Ecto neural progenitor cell (in vitro differentiated cells): Measurements from ENCODE around the gene FAM174A.

ENCODE experiments used
- DNase-seq: peaks from one replicate; pipeline ENCODE4 v3.0.0-alpha.2; 2018; ENCODE audit warnings: low spot score

The FAM174A gene

DNA sequence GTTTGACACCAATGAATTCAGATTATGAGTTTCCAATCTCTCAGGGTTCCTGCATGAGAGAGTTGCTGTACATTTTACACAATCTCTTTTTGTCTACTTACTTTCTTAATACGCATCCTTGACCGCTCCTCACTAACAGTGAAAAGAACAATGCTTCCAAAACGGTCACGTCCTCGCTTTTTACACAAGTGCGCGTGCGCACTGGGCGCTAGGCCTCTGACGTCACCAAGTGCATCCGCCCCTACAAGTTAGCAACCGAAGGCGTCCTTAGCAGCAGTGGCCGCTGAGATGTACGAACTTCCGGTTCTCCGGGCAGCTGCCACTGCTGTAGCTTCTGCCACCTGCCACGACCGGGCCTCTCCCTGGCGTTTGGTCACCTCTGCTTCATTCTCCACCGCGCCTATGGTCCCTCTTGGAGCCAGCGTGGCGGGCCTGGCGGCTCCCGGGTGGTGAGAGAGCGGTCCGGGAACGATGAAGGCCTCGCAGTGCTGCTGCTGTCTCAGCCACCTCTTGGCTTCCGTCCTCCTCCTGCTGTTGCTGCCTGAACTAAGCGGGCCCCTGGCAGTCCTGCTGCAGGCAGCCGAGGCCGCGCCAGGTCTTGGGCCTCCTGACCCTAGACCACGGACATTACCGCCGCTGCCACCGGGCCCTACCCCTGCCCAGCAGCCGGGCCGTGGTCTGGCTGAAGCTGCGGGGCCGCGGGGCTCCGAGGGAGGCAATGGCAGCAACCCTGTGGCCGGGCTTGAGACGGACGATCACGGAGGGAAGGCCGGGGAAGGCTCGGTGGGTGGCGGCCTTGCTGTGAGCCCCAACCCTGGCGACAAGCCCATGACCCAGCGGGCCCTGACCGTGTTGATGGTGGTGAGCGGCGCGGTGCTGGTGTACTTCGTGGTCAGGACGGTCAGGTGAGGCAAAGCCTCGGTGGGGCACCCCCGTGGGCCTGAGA lies at the start of gene FAM174A:
FAM174A (plus strand) TSS at position 315 of the 946 bp plus-strand sequence; CDS start at position 472, 157 bp downstream.
- DNase-seq, result peak; percentile 94

DNA sequence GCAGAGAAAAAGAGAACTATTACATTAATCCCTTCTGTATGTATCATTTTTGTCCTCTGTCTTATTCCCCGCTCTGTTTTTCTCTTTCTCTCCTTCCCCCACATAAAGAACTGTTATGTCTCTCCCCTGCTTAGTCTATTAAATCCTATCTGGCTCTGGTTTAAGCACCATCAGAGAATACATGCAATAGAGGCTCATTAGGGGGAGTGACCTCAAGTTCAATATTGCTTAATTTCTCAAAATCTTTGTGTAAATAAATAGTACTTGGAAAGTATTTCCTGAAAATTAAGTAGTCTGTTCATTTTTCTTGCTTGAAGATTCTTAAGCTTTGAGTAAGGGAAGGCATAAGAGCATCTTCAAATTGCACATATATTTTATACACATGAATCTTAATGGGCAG lies 41.2 kb upstream of the FAM174A start:
- no peak for DNase-seq

DNA sequence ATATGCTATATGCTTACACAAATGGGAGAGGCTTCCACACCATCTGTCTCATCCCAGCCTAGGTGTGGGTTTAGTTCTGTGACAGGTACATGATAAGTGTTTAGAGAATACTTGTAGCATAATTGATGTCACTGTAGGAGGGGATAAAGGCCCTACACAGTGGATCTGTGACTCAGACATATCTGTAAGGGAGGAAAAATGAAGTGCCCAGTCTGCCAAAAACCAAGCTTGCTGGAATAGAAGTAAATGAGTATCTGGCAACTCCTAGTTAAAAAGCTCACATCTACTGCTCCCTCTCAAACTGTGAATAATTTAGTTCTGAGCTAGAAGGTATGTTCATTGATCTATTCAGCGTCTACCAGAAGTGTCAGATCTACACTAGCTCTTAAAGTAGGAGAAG lies 38.9 kb upstream of the FAM174A start:
- no peak for DNase-seq

DNA sequence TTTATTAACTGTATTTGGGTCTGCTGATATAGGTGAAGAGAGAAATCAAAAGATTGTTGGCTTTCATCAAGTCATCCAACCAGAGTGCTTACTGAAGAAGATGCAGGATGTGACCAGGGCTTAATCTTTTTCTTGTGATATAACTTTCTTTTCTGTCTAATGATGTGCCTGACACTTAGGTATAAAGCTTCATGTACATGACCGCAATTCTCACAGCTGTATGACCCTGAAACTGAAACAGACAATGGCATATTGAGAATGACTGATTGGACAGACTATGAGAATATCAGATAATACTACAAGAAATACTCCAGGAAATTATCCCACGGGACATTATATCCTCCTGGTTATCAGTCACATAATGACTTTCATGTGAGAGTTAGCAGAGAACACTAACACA lies 32.5 kb upstream of the FAM174A start:
- no peak for DNase-seq

DNA sequence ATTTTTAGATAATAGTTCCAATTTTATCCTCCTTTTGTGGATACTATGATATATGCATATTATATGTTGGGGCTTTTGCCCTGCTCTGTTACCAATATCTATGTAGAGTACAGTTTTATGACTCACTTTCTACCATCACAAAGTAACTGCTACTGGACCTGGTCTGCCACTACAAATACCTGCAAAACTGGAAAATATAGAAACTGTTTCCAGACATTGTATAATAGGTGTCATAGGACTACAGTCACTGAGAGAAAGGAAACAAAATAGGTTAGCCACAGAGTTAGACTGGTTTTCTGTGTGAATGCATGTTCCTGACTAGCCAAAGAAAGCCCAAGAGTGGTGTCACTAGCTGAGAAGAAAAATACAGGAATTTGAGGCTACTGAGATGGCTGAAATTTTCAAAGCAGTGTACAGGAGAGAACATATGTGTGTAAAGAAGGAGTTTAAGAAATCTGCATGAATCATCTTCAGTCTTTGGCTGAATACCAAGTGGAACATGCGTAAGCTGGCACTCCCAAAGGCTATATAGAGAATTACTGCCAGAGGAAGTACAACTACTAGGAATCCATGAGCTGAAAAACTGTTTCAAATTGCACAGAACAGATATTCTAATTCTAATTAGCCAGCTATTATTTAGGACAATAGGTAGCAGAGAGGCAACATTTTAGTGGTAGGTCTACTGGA lies 29.0 kb upstream of the FAM174A start:
- no peak for DNase-seq

DNA sequence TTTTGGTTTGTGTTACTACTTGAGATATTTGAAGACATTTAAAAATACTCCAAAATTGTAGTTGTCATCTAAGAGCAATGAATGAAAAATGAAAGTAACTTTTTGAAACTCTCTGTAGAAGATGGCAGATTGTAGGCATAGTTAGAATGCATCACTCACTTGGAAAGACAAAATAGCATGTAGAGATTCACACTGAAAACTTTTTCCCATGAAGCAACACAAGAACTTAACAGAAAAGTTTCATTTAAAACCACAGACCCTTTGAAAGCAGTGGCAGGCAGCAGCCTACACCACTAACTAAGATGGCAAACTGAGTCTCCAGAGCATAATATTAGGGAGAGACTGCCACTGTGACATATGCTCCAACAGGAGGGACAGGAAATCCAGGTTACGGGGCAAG lies 18.9 kb upstream of the FAM174A start:
- DNase-seq, result no peak

DNA sequence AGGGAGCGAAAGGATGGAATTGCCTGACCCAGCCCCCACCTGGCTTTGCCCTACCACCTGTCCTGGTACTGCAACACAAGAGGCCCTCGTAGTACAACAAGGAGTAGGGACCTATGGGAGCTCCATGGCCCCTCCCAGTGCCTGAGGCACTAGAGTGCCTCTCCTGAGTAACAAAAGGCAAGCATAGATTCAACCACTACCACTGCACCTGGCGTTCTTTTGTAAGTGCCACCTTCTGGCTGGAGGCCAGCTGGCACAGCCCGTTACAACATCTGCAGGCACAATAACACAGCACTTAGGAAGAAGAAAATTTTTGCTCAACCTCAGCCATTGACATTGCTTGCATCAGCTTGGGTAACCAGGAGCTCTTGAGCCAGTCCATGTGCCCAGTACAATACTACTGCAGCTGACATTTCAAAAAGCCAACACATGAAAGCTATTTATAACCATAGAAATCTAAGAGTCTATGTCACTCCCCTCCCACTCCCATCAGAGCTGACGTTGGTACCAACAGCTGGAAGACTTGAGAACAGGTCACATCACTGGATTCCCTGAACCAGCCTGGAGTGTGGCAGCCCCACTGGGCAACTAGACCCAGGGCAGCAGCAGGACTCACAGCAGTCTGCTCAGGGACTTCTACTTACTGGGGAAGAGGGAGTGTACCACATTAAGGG lies 17.7 kb upstream of the FAM174A start:
- DNase-seq, result no peak

DNA sequence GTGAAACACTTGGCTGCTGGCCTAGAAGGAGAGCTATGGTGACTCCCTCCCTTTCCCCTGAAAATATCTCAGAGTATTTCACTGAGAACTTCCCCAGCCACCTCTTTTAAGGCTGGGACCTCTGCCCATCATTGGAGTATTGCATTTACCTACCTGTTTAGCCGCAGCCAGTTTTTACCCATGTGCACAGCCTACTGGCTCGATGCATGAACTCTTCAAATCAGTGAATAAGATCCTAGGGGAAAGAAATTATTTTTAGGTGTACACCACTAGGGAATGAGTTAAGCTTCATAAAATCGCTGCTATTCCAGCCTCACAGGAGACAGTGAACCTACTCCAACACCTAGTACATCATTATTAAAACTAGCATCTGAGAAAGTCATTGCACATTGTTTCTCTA lies 16.8 kb upstream of the FAM174A start:
- DNase-seq, result no peak

DNA sequence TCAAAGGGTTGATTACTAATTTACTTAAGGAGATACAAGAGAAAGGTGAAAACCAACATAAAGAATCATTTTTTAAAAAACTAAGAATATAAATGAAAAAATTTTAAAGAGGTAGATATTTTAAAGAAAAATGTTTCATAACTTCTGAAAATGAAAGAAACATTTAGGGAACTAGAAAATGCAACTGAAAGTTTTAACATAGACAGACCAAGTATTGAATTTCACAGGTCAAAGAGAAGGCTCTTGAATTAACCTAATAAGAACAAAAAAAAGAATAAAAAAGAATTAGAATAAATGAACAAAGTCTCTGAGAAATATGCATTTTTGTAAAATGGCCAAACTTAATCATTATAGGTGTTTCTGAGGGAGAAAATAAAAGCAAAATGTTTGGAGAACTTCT lies 16.1 kb upstream of the FAM174A start:
- no peak for DNase-seq

DNA sequence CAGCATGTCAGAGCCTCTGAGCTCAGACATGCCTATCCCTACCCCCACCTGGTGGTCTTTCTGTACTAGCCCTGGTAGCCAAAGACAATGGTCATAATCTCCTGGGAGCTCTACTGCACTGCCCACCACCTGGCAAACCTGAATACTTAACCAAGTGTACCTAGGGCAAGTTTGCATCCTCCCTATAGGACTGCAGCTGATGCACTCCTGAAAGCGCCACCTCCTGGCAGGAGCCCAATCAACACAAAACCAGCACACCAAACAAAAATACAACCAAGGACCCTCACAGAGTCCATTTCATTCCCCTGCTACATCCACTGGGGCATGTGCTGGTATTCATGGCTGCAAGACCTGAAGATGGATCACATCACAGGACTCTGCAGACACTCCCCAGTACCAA lies 14.8 kb upstream of the FAM174A start:
- no peak for DNase-seq

DNA sequence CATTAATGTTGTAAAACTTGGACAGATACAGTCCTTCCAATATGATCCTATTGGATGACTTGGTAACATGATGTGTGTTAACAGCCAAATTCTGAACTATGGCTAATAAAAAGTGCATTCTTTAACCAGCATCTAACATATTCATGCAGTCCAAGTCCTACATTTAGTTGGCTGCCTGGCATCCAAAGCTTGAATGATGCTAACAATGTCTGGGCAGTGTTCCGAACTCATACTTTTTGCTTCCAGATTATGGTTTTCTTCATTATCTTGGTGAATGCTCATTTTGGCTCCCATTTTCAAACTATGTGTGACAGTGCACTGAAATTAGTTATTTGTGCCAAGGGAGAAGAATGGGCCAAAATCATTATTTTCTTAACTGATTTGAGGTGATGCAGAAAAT lies 2.8 kb downstream of the FAM174A start:
- no peak for DNase-seq

DNA sequence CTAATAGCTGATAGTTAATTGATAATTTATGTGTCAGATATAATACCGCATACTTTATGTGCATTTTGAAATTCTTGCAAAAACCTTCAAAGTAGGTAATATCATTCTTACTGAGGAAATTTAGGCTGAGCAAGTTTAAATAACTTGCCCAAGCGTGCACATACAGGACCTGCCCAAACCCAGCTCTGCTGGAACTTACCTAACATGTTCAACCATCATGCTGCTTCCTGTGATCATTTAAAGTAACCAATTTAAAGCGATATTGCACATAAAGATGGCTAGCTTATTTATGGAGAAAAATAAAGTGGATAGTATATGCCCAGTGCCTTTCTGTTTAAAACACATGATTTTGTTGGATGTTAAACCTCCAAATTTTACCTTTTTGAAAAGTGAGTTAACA lies 4.3 kb downstream of the FAM174A start:
- DNase-seq, result no peak

DNA sequence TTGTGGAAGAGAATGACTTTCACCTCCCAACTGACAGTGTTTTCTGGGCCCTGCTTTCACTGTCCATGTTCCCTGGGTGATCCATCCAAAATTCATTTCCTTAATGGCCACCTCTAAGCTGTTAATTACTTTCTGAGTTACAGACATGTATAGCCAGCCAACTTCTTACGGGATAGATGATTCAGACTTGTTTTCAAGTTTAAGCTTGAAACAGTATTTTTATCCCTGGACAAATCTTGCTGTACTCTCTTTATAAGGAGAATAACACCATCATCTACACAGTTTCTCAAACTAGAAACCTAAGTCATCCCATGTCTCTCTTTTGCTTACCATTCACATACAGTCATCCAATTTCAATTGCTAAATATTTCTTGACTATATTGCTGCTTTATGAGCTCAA lies 6.9 kb downstream of the FAM174A start:
- no peak for DNase-seq

DNA sequence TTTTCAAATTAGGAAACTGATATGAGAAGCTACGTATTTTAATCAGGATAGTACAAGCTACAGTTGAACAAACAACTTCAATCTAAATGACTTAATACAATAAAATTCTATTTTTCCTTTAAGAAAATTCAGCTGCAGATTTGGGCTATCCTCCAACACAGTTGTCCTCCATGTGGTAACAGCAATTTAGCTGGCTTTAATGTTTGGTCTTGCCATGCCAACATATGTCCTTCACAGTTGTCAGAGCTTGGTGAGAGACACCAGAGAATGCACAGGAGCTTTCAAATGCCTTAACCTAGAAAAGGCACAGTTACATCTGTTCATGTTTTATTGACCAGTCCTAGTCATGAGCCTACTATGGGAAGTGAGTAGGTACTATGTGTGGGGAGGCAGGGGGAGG lies 10.8 kb downstream of the FAM174A start:
- DNase-seq, result no peak

DNA sequence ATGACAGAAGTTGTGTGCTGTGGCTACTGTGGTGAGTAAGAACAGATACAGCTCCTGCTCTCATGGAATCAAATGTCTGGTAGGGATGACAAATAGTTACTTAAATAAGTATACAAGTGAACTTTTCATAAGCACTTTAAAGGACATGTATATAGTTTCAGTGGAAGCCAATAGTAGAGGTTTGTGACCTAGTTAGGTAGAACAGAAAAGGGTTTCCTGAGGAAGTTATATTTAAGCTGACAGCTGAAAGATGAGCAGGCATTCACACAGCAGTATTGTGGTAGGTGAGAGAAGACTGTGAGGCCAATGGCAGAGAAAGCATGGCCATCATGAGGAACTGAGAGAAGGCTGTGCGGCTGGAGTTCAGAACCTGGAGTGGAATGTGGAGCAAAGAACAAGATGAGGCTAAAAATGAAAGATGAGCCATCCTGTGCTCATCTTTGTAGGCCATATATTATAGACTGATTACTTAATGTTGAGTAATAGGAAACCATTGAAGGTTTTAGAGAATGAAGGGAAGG lies 15.4 kb downstream of the FAM174A start:
- DNase-seq, result no peak

DNA sequence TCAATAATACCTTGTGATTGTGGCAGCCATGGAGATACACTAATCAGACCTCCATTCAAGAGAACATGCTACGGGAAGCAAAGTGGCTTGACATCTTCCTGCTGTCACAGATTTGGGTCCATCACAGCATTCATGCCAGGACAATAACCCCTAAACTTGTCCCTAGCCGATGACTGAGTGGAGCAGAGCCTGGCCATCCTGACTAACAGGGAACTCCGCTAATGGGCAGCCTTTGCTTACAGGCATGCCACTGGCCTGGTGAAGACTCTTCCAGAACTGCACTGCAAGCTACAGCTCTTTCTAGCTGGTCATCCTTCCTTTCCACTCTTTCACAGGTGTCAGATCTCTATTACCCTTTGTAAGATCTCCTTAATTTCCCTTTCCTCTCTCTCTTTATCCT lies 16.0 kb downstream of the FAM174A start:
- no peak for DNase-seq

DNA sequence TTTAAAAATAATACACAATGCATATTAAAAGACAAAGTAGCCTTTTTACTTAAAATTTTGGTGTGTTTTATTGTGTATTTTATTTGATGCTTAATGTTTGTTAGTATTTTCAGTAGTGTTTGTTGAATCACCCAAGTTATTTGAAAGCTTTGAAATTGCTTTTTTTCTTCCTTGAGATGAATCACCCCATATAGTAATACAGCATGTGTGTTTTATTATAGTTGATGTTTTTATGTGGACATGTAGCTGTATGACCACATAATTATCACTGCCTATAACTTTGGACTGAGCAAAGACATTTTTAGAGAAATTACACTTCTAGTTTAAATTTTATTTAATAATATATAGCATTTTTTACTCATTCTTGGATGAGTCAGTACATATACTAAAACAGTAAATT lies 18.0 kb downstream of the FAM174A start:
- no peak for DNase-seq

DNA sequence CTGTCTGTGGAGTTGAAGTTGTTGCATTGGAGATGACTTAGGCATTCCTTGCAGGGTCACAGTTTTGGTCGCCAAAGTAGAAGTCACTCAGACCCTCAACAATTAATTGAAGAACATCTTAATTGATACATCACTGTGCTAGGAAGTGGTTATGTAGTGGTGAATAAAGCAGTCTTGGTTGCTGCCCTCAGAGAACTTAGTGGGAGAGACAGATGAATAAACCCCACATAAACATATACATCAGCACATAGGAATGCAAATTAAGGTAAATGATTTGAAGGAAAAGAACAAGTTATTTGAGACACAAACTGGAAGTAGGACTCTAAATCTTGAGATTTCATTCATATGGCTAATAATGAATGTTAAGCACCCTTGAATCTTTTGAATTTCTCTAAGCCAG lies 25.7 kb downstream of the FAM174A start:
- DNase-seq, result no peak

DNA sequence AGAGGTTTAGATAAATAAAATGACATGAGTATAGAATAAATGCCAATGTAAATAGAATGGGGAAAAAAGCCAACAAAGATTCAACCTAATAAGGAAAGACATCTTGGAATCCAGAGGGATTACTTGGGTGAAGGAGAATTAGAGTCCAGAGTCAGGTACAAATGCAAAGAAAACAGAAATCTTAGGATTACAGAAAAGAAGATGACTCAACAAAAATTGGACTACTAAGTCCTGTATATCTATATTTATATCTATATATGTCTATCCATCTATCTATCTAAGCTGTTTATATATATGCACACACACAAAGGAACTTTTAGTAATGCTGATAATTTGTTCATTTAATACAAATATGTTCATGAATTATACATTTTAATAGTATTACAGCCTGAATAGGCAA lies 27.6 kb downstream of the FAM174A start:
- no peak for DNase-seq

DNA sequence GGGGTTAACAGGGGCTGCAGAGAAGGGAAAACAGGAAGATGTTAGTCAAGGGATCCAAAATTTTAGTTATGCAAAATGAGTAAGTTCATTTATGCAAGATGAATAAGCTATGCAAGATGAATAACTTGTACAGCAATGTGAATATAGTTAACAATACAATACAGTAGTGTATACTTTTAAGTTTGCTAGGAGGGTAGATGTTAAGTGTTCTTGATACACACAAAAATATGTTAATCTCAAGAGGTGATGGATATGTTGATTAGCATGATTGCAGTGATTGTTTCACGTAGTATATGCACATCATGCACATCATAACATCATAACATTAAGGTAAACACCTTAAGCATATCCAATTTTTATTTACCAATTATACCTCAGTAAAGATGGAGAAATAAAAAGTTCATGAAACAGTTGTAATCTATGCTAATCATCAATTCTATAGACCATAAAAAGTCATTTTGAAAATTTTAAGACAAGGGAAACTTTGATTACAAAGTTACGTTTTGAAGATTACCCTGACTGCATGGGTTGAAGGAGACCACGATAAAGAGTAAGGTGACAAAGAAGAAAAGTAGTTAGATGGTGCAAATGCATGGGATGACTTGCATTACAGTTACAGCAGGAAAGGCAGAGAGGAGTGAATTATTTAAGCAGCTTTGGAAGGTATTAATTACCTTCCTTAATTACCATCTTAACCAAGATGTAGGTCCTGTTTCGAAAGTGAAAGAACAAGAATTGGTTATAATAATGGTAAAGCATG lies 31.4 kb downstream of the FAM174A start:
- DNase-seq, result no peak

DNA sequence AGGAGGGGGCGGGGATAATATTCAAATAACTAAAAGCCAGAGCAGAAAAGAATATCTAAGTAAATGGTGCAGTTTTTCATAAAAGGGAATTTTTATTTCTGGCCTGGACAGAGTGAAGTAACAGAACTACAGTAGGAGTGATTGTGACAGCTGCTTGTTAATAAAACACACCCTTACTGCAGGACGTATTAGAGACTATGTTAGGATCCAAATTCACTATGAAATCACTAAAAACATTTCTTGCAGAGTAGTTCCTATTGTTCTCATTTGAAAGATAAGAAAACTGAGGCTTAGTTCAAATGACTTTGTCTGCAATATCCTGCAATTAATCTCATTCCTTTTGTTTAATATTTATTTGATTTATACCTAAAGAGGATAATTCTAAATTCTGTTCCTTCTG lies 39.5 kb downstream of the FAM174A start:
- DNase-seq, result no peak

DNA sequence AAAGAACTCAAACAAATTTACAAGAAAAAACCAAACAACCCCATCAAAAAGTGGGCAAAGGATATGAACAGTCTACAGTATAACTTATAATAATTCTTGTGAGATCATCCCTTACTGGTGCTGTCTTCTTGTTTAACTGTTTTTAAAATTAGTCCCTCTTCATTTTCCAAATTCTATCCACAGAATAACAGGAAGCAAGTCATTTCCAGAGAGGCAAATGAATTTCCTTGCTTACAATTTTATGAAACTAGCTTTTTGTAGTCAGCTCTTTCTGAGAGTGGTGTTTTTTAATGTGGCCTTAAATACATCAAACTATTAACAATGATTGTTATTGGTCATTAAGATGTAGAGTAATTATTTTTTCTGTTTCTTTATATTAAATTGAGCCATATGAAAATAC lies 40.6 kb downstream of the FAM174A start:
- no peak for DNase-seq
